Stimulated activated CD8-positive, alpha-beta memory T cell treated with anti-CD3 and anti-CD28 coated beads, Interleukin-12 subunit alpha, Interleukin-12 subunit beta, amount 100 ng/mL, for 4 hours (primary cell): ENCODE measurements around the gene SND1.

Experiments
- DNase-seq: peaks from one replicate; pipeline ENCODE4 v3.0.0-alpha.2; 2020; ENCODE audit warnings: low read depth

SND1 gene

GRCh38 chr7:128041203-128041602, 389.2 kb downstream of the SND1 start:
- DNase-seq = no peak

DNA sequence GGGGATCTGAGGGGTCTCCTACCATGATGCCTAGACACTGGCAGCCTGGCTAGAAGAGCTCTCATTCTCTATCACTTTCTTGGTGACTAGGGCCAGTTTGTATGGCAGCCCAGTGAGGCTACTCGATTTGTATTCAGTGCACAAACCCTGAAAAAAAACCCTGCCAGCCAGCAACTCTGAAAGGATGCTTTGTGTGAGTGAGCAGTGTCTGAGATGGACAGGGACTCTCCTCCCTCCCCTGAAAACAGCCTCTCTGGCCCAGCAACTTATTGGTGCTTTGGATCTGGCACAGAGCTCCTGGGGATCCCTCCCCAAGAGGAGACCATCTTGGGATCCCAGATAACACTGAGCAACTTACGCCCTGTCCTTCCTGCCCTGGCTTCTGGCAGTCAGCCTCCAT, 390.0 kb downstream of the SND1 start:
- DNase-seq = no peak

- no peak for DNase-seq
Observed at GRCh38 chr7:128044064-128044463, 392.1 kb downstream of the SND1 start.

- no peak for DNase-seq
Observed at GRCh38 chr7:128045158-128045557, 393.2 kb downstream of the SND1 start.

GRCh38 chr7:128045766-128046165, 393.8 kb downstream of the SND1 start:
- DNase-seq = no peak

DNA sequence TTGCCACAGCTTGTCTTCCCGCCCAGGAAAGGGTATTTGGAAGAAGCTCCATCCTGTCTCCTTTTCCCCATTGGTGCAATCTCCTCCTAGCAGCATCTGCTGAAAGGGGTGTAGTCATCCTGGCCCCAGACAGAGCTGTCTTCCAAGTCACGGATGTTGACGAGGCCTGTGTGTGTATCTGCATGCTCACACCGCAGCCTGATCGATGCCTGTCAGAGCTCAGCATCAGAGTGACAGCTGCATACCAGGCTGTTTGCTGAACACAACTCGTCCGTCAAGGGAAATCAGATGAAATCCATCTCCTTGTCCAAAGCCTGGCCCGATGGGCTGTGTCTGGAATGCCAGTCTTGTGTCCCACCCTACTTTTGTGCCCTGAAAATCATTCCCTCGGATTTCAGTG, 400.4 kb downstream of the SND1 start:
- DNase-seq = no peak

- DNase-seq = no peak
Observed at GRCh38 chr7:128053023-128053422, 401.0 kb downstream of the SND1 start.

GRCh38 chr7:128053991-128054390, 402.0 kb downstream of the SND1 start:
- DNase-seq = no peak

- no peak for DNase-seq
Observed at GRCh38 chr7:128054511-128054910, 402.5 kb downstream of the SND1 start.

DNA sequence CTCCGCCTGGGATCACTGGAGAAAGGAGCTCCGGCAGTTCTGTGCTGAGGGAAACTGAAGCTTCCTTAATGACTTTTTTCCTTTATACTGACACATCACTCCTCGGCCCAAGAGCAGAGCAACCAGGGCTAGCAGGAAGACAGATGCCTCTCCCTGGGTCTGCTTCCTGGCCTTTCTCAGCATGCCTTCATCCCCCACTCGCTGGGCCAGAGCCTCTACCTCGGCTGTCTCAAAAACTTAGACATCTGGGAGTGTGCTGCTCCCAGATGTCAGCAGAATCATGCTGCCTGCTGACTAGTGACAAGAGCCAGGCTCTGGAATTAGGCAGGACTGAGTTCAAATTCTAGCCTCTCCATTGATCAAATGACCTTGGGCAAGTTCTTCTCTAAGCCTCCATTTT, 403.6 kb downstream of the SND1 start:
- DNase-seq = no peak

DNA sequence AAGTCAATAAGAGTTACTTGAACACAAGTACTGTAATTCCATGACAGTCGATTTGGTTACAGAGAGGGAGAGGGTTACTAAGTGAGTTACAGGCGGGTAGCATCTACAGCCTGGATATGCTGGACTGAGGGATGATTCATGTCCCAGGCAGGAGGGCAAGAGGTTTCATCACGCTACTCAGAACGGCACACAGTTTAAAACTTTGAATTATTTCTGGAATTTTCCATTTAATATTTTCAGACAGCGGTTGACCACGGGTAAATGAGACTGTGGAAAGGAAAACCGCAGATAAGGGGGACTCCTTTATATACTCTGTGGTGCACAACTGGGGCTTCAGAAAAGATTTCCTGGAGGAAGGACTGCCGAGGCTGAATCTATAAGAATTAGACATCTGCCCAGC, 404.9 kb downstream of the SND1 start:
- DNase-seq = no peak

- no peak for DNase-seq
Observed at GRCh38 chr7:128057909-128058308, 405.9 kb downstream of the SND1 start.

DNA sequence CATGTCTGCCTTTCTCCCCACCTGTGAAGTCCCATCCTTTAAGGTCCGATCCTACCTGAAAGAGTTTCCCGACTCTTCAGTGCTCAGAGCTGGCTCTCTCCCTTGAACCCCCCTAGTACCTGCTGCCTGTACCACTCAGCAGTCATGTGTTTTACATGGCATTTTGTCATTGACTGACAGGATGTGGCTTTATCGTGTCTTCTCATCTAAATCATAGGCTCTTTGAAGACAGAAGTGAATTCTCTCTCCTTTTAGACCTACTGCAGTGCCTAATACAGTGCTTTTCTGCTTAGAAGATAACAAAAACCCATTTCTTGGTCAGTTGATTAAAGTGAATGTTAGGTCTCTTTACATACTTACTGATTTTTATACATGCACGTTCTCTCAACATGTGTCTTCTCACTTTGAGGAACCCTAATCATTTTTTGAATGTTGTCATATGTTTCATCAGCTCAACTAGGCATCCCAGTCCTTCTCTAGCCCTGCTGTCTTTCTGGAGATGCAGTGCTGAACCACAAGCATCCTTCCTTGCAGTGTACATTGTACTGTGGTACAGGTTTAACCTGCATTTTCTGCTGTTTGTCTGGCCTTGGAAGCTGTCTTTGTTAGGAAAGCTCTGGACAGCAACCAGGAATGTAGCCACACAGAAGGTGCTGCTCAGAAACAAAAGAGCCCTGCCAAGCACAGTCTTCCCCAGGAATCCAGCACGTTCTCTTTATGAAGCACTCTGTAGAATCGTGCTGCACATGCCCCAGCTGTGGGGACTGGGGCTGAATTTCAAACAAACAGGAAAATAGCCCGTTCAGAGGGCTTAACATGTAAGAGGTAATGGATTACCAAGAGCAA, 407.4 kb downstream of the SND1 start:
- no peak for DNase-seq

DNA sequence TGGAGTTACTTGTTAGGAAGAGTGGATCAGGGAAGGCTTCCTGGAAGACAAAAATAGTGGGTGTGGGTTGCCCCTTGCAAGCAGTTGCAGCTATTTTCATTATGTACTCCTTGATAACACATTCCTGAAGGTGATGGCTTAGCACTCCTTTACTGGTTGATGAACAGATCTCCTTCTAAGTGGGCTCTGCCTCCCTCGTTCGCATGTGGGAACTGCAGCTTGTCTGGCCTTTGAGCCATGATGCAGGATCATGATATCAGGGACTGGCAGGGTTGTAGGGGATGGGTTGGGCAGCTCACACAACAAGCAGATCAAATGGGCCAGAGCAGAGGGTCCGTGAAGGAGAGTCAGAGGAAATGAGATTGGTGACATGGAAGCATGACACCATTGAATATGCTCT, 408.0 kb downstream of the SND1 start:
- DNase-seq = no peak

DNA sequence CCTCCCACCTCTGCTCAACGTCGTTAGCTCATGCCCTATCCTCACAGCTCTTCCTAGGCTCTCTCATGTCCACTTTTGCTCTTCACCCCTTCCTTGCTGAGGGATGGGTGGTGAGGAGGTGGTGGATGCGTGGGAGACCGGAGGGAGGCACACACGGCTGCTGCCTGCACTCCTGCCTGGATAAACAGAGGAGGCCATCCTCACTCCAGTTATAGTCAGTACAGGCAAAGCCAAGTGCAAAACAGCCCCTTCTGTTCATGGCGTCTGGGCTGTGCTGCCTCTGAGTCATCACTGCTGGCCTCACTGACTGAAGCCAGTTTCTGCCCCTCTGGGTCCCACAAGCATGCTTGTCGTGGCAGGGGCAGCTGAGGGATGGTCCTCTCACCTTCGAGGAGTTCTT, 411.1 kb downstream of the SND1 start:
- no peak for DNase-seq

DNA sequence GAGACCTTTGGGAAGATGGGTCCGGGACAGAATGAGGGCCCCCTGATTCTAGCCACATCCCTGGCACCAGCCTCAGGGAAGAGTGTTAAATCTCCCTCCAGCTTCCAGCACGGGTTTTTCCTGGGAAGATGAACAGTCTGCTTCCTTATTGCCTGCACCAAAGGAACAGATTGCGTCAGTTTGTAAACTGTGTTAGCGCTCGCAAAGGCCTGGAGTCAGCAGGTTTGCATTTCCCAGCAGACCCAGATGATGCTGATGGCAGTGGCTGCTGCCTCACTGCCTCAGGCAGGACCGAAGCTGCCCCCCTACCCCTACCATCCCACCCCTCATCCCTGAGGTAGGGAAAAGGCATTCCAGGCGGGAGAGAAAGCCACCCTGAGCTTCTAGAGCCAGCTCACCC, 413.9 kb downstream of the SND1 start:
- DNase-seq = no peak

DNA sequence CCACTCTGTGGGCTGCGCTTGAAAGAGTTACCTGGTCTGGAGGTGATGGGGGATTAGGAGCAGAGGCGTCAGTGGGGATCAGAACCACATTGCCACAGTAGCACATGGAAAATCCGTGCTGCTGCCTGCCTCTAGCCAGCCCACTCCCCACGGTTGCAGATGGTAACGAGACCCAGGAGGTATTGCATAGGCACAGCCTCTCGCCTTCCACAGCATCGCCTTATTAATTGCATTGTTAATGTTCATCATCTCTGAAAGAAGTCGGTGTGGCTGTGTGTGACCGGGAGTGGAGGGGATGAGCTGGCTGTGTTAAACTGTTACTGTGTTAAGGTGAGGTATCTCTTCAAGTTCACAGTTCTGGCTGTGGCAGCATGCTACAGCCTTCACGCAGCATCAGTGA, 414.4 kb downstream of the SND1 start:
- no peak for DNase-seq

GRCh38 chr7:128066858-128067257, 414.9 kb downstream of the SND1 start:
- DNase-seq = no peak

GRCh38 chr7:128067983-128068382, 416.0 kb downstream of the SND1 start:
- no peak for DNase-seq

DNA sequence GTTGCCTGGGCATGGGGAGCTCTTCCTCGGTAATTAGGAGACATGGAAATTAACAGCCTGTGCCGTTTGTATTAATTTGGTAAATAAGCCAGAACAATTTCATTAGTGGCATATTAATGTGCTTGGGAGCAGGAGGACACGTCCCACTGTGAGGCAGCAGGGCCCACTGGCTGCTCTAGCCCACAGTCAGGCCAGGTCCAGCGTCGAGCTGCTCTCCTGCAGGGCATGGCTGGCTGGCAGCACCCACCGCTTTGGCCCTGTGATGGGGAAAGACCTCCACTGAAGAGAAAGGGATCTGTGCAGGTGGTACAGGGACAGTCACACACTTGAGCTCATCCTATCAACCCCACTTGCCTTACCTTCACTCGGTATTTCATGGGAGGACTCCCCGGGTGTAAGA, 416.8 kb downstream of the SND1 start:
- DNase-seq = no peak

DNA sequence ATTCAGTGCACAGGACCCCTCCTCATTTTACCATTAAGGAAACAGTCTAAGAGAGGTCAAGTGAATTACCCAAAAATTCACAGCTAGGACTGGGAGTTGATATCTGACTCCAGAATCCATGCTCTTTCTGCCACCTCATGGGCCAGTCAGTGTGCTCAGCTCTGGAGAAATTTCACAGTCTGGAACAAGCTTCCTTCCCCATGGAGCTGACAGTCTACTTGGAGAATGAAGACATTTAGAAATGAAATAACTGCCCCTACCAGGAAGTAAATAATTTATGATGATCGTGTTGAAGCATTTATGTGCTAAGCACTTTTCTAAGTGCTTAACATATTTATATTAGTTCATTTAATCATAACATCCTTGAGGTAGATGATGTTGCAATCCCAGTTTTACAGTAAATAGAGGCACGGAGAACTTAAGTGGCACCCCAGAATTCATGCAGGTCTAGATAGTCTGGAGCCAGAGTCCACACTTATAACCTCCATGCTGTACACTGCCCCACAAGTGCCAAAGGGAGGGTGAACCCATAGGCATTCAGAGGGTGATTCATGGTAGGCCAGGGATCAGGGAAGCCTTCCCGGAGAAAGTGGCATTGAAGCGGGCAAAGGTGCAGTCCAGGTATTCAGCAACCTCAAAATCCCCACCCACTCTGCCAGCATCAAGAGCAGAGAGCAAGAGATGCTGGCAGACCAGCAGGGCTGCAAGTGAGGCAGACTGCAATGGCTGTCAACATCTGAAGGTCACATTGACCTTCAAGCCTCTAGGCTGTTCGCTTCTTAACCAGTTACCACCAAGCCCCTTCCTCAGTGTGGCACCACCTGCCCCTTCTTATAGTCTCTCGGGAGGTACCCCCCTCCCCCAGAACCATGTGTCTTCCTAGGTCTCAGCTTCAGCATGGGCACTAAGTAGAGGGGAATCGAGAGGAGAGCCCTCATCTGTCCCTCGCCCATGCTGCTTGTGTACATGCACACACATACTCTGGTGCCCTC, 417.7 kb downstream of the SND1 start:
- DNase-seq = no peak

DNA sequence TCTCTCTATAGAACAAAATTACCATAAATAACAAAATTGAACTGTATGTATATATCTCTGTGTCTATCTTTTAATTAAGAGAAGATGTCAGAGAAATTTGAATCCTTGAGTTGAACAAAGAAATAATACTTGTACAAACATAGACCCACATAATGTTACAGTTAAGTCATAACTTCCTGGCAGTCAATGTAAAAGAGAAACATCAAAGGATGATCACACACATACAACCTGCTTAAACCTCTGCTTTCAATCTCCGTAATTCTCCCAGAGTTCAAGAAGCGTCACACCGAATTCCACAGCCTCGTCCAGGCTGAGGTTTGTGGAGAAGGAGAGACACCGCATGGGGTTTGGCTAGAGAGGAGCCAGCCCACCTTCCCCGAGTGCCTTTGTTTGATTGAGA, 419.4 kb downstream of the SND1 start:
- no peak for DNase-seq

DNA sequence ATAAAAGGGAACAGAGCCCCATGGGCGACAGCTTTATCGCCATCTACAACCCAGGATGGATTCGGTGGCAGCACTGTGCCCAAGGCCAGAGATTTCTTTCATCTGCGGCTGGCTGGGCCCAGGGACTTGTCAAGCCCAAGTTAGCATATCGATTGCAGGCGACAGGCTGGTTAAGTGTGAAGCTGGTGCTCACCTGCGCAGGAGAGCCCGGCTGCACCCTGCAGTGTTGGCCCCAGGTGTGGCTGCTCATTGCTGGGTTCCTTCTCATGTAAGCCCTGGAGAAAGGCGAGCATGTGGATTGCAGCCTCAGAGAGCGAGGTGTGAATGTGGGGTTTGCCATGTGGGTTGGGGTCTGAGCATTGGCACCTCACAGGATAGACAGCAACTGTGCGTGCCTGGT, 419.8 kb downstream of the SND1 start:
- no peak for DNase-seq
